Ammon's horn (tissue), 1 donor: ENCODE results near the gene TMEM183A.
A peak's percentile ranks its signal among the peaks of the same experiment; 100 is the strongest.
"Not testable (repeated sequence)": the region's sequence is repeated elsewhere in the genome, so short reads cannot be mapped to it uniquely, and the experiment has no call there.

ENCODE experiments used
- DNase-seq: peaks from one replicate; pipeline ENCODE4 v3.0.0-alpha.2; 2016; ENCODE audit warnings: low spot score

Gene TMEM183A, protein sequence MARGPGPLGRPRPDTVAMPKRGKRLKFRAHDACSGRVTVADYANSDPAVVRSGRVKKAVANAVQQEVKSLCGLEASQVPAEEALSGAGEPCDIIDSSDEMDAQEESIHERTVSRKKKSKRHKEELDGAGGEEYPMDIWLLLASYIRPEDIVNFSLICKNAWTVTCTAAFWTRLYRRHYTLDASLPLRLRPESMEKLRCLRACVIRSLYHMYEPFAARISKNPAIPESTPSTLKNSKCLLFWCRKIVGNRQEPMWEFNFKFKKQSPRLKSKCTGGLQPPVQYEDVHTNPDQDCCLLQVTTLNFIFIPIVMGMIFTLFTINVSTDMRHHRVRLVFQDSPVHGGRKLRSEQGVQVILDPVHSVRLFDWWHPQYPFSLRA

DNA sequence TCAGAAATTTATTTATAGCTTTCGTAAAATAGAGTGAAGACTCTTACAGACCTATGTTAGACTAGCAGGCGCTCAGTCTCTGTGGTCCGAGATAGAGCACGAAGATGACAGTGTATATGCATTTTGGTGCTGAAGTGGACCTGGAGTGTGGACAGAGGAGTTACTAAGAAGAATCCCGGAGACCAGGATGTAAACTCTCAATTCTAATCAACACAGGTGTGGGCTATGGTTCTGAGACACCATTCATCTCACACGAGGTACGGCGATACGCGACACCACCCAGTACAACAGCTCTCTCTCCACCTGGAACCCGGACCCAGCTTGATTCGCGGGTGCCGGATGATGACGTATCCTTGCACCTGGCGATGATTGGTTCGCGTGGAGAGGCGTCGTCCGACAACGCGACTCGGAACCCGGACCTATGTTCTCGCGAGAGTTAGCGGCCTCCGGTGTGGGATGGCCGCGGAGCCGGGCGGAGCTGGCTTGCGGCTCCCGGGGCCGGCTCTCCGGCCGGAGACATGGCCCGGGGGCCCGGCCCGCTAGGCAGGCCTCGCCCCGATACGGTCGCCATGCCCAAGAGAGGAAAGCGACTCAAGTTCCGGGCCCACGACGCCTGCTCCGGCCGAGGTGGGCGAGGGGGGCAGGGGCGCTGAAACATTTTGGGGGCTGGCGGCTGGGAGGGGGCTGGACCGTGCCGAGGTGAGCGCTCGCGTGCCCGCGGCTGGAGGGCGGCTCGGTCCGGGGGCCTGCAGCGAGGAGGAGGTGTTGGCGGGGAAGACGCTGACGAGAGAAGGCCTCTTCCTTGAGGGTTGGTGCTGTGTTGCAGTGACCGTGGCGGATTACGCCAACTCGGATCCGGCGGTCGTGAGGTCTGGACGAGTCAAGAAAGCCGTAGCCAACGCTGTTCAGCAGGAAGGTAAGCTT, at the start of gene TMEM183A:
Gene TMEM183A (plus strand): TSS at position 427 of the 924 bp plus-strand sequence. CDS start 92 bp downstream, at position 519.
- peak; percentile 98 for DNase-seq

DNA sequence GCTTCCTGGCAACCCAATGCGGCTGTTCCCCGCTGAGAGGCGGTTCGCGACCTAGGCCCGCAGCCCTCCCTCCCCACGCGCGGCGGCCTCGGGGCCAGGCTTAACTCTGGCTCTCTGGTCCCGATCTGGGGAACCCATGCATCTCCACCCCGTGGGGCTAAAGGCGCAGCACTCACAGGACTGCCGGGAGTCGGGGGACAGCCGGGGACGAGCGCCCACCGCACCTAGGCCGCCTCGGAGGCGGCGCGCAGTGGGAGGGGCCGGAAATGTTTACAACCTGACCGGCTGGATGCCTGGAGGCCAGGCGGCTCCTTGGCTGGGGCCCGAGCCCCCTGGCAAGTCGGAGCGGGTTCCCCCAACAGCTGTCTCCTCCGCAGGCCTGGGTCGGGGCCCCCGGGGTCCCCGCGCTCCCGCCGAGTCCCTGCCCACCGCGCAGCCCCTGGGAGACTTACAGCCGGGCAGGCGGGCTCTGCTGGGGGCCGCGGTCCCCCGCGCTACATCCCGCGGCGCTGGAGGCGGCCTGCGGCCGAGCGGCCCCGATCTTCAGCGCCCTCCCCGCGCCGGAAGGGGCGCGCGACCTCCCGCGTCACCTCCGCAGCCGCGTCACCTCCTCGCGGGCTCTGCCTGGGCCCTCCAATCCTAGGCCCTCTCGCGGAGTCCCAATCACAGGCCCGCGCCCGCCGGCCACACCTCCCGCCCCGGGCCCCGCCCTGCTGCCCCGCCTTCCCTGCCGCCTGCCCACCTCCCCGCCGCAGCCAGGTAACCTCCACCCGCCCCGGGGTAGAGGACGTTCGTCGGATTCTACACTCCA, 49.2 kb upstream of the TMEM183A start, which contains the start of gene ADIPOR1:
Gene ADIPOR1 (minus strand): TSS at position 580 of the 811 bp plus-strand sequence. CDS start 7,242 bp downstream, outside the sequence.
- DNase-seq, result peak; percentile 95

DNA sequence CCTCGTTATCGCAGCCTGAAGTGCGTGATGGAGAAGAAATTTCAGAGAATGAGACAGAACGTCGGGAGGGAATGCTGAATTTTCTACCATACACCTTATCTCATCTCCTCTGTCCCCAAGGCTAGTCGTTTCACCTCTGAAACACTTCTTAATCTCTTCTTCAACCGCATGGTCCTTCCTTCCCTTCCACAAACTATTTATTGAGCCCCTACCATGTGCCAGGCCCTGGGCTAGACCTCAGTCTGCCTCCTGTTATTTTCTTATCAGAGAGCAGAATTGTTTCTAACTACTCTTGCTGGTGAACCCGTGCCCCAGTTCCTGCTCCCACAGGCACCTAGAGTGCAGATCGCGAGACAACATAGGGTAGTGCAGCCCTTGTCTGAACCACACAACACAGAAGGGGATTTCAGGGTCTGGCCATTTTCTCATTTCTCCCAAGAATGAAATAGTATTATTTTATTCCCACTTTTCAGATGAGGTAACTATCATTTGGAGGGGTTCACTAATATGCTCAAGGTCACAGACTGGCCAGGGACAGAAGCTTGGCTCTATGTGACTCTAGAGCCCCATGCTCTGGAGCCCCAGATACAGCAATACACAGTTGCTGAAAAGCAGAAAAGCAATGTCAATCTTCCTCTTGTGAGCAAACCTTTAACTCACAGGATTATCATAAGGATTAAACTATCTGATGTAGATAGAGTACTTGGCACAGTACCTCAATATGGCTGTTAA, 48.5 kb upstream of the TMEM183A start:
- no peak for DNase-seq

DNA sequence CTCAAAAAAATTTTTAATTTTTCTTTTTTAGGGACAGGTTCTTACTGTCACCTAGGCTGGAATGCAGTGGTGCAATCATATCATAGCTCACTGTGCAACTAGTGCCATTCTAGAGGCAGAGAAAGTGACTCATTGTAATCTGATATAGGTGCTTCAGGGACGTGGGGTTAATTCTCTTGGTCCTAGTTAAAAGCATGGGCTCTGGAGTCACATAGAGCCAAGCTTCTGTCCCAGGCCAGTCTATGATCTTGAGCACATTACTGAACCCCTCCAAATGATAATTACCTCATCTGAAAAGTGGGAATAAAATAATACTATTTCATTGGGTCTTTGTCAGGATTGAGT, 47.9 kb upstream of the TMEM183A start:
- DNase-seq, result no peak

DNA sequence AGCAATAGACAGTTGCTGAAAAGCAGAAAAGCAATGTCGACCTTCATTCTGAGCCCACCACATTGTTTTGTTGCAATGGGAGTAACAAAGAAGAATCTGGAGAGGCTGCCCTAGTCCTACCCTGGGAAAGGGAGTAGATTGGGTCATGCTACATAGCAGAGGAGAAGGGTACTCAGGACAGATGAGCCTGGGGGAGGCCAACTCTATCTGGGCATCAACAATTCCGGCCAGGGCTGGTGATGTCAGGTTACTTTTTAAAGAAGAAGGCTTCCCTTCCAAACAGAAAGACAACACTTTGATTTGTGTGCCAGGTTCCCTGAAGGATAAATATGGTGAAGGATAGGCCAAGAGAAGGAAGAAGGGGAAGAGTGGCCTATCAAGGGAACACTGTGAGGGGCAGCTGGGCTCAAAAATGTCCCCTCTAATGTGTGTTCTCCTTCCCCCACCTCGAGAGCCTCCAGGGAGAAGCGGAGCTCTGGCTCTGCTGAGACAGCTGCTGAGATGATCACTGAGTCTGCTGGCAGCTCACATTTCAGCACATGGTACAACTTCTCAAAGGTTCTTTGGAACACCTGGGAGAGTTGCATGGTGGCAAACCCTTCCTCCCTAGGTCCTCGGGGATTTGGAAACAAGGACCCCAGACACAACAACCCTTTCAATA, 45.8 kb upstream of the TMEM183A start:
- no peak for DNase-seq

DNA sequence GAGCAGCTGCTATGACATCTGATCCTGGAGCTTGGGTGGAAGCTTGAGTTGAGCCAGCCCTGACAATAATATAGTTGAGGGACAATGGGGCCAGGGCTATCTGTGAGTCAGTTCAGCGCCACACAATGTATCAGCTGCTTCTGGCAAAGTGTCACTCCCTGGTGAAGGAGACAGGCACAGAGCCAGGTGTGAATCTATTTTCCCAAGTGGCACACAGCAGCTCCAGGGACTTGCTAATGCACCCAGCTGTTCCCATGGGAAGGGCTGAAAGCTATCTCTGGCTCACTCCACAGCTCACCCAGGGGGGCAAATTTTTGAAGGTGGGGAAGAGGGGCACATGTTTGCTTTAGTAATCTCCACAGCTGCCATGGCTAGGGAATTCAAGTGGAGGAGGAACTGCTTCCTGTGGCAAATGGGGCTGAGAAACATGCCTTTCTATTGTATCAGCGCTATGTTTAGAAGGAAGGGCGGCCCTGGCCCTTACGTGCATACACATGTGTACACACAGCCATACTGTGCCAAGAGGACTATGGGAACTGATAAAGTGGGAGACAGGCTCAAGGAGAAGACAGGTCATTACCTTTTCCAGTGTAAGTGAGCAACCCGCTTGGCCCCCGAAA, 42.3 kb upstream of the TMEM183A start:
- no peak for DNase-seq

DNA sequence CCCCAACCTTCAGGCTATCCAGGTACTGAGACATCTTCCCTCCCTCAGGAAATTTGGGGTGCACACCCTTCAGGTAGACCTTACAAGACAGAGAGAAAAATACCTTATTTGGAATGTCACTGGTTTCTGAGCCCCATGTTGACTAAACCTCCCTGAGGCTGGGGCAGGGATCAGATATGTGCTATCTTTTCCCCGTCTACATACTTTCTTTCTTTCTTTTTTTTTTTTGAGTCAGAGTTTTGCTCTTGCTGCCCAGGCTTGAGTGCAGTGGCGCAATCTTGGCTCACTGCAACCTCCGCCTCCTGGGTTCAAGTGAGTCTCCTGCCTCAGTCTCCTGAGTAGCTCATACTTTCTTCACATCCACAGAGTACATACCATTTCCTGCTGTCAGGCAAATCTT, 41.8 kb upstream of the TMEM183A start:
- DNase-seq, result no peak

DNA sequence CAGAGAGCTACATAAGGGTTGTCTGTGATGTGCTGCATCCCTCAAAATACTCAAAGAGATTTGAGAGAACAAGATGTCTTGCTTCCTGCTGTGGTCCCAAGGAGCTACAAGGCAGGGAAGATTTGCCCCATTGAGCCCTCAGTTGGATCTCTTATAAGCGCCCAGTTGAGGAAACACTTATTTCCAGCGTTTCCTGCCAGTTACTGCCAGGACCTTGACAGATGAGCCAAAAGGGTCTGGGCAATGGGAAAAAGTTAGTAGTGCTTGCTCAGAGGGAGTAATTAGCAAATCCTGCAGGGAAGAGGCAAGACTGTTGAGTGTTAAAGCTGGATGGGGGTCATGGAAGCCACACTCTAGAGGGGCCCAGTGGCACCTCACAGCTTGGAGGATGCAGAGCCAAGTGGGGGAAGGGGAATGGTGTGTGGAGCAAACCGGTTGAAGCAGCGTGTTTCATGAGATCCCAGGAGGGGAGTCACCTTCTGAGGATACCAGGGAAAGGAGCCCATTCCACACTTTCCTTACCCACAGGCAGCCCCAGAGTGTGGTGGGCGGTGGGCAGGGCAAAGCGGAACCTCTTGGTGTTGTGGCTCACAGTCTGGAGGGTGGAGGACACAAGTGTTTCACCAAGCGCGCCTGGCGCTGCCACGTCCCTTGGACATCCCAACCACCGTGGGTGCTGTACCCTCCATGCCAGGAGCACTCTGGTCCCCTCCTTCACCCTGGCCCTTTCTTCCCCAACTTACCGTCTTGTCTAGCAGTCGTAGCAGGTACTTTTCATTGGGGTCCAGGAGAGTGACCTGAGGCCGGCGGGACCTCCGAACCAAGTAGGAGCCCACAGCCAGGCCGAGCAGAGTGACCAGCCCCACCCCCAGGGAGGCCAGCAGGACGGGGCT, 40.9 kb upstream of the TMEM183A start:
- DNase-seq, result peak; percentile 22

DNA sequence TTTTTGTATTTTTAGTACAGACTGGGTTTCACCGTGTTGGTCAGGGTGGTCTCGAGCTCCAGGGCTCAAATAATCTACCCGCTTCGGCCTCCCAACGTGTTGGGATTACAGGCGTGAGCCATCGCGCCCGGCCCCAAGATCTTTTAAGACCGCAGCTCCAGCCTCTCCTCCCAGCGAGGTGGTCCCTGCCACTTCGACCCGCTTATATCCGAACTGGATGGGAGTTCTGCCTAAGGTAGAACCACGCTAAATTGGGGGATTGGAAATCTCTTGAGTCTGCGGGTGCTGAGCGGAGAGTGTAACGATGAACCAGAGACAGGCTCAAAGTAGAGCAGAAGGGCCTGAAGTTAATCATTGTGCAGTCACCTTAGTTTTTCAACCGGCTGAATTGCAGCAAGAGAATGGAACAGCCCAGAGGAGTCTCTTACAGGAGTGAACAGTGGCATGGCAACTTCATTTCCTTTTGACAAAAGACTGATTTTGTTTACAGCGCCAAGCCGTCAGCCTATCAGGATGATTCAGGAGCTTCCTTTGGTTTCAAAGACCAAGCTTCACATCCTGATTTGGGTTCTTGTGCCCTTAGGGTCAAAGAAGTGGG, 39.4 kb upstream of the TMEM183A start:
- peak; percentile 46 for DNase-seq

DNA sequence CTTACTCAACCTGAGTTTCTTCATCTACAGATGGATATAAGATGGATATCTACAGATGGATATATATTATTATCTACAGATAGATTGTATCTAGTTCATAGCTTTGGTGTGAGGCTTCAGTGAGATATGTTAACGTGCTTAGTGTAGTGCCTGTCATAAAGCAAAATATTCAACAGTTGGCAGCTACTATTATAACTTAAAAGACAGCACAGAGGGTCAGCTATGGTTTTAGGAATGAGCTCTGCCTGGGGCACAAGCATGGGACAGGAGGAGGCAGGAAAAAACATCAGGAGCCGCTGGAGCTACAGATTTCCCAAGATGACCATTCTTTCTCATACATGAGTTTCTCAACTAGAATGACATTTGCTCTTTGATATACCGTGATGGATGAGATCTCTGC, 38.8 kb upstream of the TMEM183A start:
- no peak for DNase-seq

DNA sequence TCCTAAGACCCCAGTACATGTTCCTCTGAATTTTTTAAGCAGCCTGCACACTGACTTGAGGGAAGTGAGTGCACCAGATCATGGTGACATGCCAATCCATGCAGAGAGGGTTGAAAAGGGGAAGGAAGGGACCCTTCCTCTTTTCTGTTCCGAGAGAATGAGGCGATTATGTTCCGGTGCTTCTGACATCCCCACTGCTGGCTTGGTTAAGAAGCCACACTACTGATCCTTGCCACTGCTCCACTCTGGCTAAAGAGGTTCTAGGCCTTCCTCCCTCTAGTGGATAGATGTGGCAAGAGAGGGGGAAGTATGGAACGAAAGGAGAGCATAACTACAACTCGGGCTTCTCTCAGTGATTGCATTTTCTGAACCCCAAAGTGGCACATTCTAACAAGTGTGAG, 38.3 kb upstream of the TMEM183A start:
- DNase-seq, result peak; percentile 82

DNA sequence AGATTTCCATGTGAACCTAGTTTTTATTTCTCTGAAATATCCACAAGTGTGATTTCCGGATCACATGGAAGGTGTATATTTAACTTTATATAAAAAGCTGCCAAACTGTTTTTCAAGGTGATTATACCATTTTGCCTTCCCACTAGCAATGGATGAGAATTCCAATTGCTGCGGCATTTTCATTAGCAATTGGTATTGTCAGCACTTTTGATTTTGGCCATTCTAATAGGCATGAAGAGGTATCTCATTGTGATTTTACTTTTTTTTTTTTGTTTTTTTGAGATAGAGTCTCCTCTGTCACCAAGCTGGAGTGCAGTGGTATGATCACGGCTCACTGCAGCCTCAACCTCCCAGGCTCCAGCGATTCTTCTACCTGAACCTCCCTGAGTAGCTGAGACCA, 35.1 kb upstream of the TMEM183A start:
- DNase-seq, result no peak

DNA sequence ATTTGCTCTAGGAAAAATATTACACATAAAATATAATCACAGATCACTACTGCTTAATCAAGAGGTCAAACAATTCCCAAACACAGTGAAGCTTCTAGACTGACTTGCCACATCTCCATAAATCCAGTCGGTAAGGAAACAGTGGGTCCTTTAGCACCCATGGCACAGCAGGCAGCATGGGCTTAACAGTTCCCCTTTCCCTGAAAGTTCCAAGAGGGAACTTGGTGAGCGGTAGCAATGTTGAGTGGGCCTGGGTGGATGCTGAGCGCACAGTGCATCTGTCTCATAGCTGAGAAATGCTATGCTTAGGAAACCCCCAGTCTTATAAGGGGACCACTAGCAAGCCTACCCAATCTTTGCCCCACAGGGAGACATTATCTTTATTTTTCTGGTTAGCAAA, 32.3 kb upstream of the TMEM183A start:
- no peak for DNase-seq

DNA sequence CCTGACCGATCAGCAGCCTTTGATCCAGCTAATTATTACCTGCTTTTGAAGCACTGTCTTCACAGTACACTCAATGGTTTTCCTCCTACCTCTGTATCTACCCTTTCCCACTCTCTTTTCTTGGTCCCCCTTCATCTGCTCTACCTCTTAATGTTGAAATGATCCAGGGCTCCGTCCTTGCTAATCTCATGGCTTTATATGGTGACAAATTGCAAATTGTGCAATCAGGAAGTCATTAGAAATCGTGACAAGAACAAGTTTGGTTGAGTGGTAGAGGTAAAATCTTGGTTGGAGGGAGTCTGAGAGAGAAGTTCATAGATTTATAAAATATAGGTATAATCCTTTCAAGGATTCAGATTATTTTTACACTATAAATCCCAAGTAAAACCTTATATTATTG, 30.5 kb upstream of the TMEM183A start:
- no peak for DNase-seq

DNA sequence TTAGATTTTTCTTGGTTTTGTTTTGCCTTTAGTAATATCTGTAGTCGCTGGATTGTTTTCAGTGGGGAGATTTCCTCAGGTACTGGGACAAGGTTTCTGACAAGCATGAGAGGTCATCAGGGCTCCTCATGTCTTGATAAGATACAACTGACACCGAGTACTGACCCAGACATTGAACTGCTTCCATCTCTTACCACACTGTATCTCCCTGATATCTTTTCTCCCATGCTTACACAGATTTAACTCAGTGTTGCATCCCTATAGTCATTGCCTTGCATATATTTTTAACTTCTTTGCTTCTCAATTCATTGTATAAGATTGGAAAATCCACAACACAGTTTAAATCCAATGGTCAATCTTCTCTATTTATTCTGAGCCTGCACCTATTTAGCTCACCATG, 27.7 kb upstream of the TMEM183A start:
- no peak for DNase-seq

DNA sequence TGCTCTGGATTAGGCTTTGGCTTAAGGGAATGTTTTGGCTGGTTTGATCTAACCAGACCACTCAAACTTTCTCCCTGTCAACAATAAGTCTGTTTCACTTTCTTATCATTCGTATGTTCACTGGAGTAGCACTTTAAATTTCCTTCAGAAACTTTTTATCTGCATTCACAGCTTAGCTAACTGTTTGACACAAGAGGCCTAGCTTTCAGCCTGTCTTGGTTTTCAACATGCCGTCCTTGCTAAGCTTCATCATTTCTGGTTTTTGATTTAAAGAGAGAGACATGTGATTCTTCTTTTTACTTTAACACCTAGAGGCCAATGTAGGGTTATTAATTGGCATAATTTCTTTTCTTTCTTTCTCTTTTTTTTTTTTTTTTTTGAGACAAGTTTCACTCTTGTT, 25.2 kb upstream of the TMEM183A start:
- DNase-seq, result no peak

DNA sequence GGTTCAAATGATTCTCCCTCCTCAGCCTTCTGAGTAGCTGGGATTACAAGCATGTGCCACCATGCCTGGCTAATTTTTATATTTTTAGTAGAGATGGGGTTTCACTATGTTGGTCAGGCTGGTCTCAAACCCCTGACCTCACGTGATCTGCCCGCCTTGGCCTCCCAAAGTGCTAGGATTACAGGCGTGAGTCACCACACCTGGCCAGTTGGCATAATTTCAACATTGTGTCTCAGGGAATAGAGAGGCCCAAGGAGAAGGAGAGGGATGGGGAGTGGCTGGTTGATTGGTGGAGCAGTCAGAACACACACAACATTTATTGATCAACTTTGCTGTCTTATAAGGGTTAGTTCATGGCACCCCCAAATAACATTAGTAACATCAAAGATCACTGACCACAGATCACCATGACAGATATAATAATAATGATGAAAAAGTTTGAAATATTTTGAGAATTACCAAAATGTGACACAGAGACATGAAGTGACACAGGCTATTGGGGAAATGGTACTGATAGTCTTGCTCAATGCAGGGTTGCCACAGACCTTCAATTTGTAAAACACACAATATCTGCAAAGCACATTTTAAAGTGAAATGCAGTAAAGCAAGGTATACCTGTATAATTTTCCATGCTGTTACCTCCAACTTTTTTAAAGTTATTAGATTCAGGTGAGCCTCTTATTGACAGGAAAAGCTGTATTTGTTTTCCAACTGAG, 24.3 kb upstream of the TMEM183A start:
- DNase-seq, result no peak

DNA sequence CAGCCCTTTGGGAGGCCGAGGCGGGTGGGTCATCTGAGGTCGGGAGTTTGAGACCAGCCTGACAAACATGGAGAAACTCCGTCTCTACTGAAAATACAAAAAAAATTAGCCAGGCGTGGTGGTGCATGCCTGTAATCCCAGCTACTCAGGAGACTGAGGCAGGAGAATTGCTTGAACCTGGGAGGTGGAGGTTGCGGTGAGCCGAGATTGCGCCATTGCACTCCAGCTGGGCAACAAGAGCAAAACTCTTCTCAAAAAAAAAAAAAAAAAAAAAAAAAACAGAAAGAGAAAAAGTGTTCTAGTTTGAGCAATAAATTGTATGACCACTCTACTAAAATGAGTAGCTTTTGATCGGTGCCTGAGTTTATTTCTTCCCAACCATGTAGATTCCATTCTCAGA, 21.1 kb upstream of the TMEM183A start:
- DNase-seq, result not testable (repeated sequence)
